Astrocyte (in vitro differentiated cells and primary cell): Measurements from ENCODE around the gene MYH10. TPM values are rescaled to one million over a fixed set of nuclear protein-coding genes. Genes with fewer than 3 reads are reported as not detected.
A peak's percentile ranks its signal among the peaks of the same experiment; 100 is the strongest.

Source experiments
- DNase-seq: peaks from one replicate; pipeline ENCODE4 v3.0.0-alpha.2; 2010; ENCODE audit warnings: low read depth
- FAIRE-seq: peaks from 2 replicates; lab custom pipeline; 2011; peaks lifted over from hg19 to GRCh38; lab: Jason Lieb, UNC
- H2AFZ ChIP-seq: 2 replicates; pipeline ENCODE4 v1.6.0; 2012; ENCODE audit warnings: low read depth, low read length, inconsistent platforms
- H3K27ac ChIP-seq: 2 replicates; pipeline ENCODE4 v1.5.1; 2011; ENCODE audit warnings: low read depth, low read length, inconsistent platforms
- H3K27me3 ChIP-seq: 2 replicates; pipeline ENCODE4 v1.6.0; 2011; ENCODE audit warnings: low read length, inconsistent platforms; ENCODE audit not compliant: insufficient read depth
- H3K36me3 ChIP-seq: 2 replicates; pipeline ENCODE4 v1.5.1; 2011; ENCODE audit warnings: low read length, inconsistent platforms; ENCODE audit not compliant: insufficient read depth
- H3K4me1 ChIP-seq: 2 replicates; pipeline ENCODE4 v1.5.1; 2011; ENCODE audit warnings: low read length, inconsistent platforms; ENCODE audit not compliant: insufficient read depth
- H3K4me2 ChIP-seq: 2 replicates; pipeline ENCODE4 v1.6.0; 2012; ENCODE audit warnings: low read length, inconsistent platforms
- H3K4me3 ChIP-seq: 2 replicates; pipeline ENCODE4 v1.5.1; 2011; ENCODE audit warnings: low read depth, mild to moderate bottlenecking, low read length, inconsistent platforms; ENCODE audit not compliant: insufficient read depth
- H3K79me2 ChIP-seq: 2 replicates; pipeline ENCODE4 v1.6.0; 2012; ENCODE audit warnings: mild to moderate bottlenecking, low read length, inconsistent platforms; ENCODE audit not compliant: insufficient read depth
- H3K9ac ChIP-seq: 2 replicates; pipeline ENCODE4 v1.6.0; 2012; ENCODE audit warnings: mild to moderate bottlenecking, low read length, inconsistent platforms
- H3K9me3 ChIP-seq: 2 replicates; pipeline ENCODE4 v1.5.1; 2012; ENCODE audit warnings: low read depth, mild to moderate bottlenecking, low read length, inconsistent platforms; ENCODE audit not compliant: insufficient read depth
- H4K20me1 ChIP-seq: 2 replicates; pipeline ENCODE4 v1.6.0; 2012; ENCODE audit warnings: low read length, inconsistent platforms; ENCODE audit not compliant: insufficient read depth
- H3K27ac Mint-ChIP-seq: one replicate; pipeline ENCODE4 v1.8.0; 2021; ENCODE audit warnings: mild to moderate bottlenecking, mixed read lengths; ENCODE audit not compliant: unreplicated experiment
- H3K27me3 Mint-ChIP-seq: one replicate; pipeline ENCODE4 v1.8.0; 2021; ENCODE audit warnings: low read depth, mixed read lengths; ENCODE audit not compliant: unreplicated experiment
- H3K36me3 Mint-ChIP-seq: one replicate; pipeline ENCODE4 v1.8.0; 2021; ENCODE audit warnings: low read depth, mixed read lengths; ENCODE audit not compliant: unreplicated experiment
- H3K4me1 Mint-ChIP-seq: one replicate; pipeline ENCODE4 v1.8.0; 2021; ENCODE audit warnings: low read depth, mixed read lengths; ENCODE audit not compliant: unreplicated experiment
- H3K4me3 Mint-ChIP-seq: one replicate; pipeline ENCODE4 v1.8.0; 2021; ENCODE audit warnings: mild to moderate bottlenecking, moderate library complexity, mixed read lengths; ENCODE audit not compliant: unreplicated experiment
- H3K9me3 Mint-ChIP-seq: one replicate; pipeline ENCODE4 v1.8.0; 2021; ENCODE audit warnings: mild to moderate bottlenecking, mixed read lengths; ENCODE audit not compliant: unreplicated experiment
- EZH2 ChIP-seq: IDR thresholded peaks from 2 replicates; pipeline ENCODE4 v1.6.1; 2012; ENCODE audit warnings: mild to moderate bottlenecking, low read length, inconsistent platforms; ENCODE audit not compliant: insufficient read depth
- total RNA-seq: library from RNA; stranded (reverse); gene quantifications from 2 replicates; pipeline ENCODE4 v1.2.1, GENCODE V29; 2021
- TF ChIP-seq, protein P1 (sequence below): IDR thresholded peaks from 2 replicates; pipeline ENCODE4 v1.5.1; 2011; ENCODE audit warnings: low read depth, mild to moderate bottlenecking, inconsistent platforms, low read length, moderate library complexity; ENCODE audit not compliant: insufficient read depth

MYH10 gene
- total RNA-seq, 1 donor from 2014 or later = 150 TPM

DNA sequence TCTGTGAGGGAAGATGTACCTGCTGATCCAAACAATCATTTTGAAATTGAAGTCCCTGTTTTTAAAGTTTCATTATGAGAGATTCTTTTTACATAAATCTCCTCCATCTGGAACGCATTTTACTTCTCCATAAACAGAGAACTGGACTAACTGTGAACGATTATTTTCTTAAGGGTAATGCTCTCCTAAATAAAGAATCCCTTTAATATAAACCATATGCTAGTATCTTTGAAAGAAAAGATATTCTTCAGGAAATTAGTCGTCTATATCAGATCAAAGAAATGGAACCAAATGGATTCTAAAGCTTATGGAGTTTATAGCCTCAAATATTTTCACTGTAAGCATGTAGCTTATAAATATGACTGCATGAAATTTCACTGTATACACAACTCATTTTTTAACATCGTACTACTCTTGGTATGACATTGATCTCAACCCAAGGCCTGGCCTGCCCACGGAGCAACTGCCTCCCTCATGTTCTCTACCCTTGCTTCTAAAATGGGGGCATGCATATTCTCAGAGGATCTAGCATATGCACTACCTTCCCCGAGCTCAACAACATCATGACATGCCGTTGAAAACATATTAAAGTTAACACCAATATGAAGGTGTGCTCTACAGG is 66.4 kb downstream of the MYH10 start:
- TF ChIP-seq, protein P1, sequence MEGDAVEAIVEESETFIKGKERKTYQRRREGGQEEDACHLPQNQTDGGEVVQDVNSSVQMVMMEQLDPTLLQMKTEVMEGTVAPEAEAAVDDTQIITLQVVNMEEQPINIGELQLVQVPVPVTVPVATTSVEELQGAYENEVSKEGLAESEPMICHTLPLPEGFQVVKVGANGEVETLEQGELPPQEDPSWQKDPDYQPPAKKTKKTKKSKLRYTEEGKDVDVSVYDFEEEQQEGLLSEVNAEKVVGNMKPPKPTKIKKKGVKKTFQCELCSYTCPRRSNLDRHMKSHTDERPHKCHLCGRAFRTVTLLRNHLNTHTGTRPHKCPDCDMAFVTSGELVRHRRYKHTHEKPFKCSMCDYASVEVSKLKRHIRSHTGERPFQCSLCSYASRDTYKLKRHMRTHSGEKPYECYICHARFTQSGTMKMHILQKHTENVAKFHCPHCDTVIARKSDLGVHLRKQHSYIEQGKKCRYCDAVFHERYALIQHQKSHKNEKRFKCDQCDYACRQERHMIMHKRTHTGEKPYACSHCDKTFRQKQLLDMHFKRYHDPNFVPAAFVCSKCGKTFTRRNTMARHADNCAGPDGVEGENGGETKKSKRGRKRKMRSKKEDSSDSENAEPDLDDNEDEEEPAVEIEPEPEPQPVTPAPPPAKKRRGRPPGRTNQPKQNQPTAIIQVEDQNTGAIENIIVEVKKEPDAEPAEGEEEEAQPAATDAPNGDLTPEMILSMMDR = no peak
- TF ChIP-seq EZH2 = no peak
- Mint-ChIP-seq H3K36me3 (peaks cover 24% of the 10 kb centered on the region), H3K4me1 (peaks cover 14% of the 10 kb centered on the region), H3K9me3 (no peaks in the 10 kb centered on the region), H3K27ac (no peak overlapping the region), H3K4me3 (no peak overlapping the region), H3K27me3 (no peaks in the 10 kb centered on the region)
- Histone ChIP-seq H3K36me3 (peaks cover 45% of the 10 kb centered on the region), H3K4me1 (peaks cover 3% of the 10 kb centered on the region), H3K4me2 (no peak overlapping the region), H3K9me3 (no peaks in the 10 kb centered on the region), H3K79me2 (peaks cover 5% of the 10 kb centered on the region), H3K27ac (no peak overlapping the region), H3K4me3 (no peak overlapping the region), H3K27me3 (no peaks in the 10 kb centered on the region), H4K20me1 (peaks cover 19% of the 10 kb centered on the region), H2AFZ (no peak overlapping the region), H3K9ac (no peak overlapping the region)
- DNase-seq = peak; percentile 7
- FAIRE-seq = no peak

DNA sequence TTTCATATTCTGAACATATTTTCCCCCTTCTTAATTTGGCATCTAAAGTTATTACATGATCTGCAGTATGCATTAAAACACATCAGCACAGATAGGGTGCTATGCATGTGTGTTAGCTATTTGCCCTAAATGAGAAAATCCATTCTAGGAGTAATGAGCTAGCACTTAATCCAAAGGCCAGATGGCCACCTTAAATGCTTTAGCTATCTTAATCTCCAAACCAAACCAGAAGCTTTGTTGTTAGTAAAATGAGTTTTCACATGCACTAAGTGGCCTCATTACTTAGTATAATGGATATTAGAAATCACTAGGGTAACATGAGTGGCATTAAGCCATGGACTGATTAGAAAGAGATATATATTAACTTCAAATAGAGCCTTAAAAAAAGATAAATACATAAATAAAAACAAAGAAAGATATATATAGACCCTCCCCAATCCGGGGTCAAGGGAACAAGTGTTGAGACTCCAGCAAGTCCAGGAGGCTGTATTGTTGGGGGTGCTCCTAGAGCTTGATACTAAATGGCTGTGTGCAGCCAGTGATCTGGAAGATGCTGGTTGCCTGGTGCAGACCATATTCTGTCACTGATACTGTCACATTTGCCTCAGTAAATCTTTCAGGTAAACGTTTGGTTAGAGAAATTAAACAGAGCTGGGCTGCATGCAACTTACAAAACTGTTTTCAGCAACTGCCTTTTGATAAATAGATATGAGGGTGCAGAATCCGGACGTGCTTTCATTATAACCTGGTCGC is 67.3 kb downstream of the MYH10 start:
- H3K9ac ChIP-seq = no peak overlapping the region

More for the DNA sequence above, 67.3 kb downstream of the MYH10 start:
- Histone ChIP-seq H3K4me2 (no peak overlapping the region), H3K27ac (no peak overlapping the region), H3K79me2 (peaks cover 6% of the 10 kb centered on the region), H3K36me3 (peaks cover 37% of the 10 kb centered on the region), H3K4me3 (no peak overlapping the region), H2AFZ (no peak overlapping the region), H3K9me3 (no peaks in the 10 kb centered on the region), H4K20me1 (peaks cover 19% of the 10 kb centered on the region), H3K4me1 (peaks cover 3% of the 10 kb centered on the region), H3K27me3 (no peaks in the 10 kb centered on the region)
- TF ChIP-seq EZH2 = no peak
- TF ChIP-seq, protein P1 = no peak
- H3K9me3 Mint-ChIP-seq = no peaks in the 10 kb centered on the region
- FAIRE-seq = no peak
- no peak overlapping the region for H3K27ac Mint-ChIP-seq
- peaks cover 14% of the 10 kb centered on the region for H3K4me1 Mint-ChIP-seq
- H3K27me3 Mint-ChIP-seq = no peaks in the 10 kb centered on the region
- no peak overlapping the region for H3K4me3 Mint-ChIP-seq
- DNase-seq = no peak
- H3K36me3 Mint-ChIP-seq = peaks cover 19% of the 10 kb centered on the region
